RWPE1 (cell line): ENCODE measurements around the gene NRP1.
"Not testable (repeated sequence)": the region's sequence is repeated elsewhere in the genome, so short reads cannot be mapped to it uniquely, and the experiment has no call there.

Source experiments
- CTCF ChIA-PET: fragments of 350-600 bp; sonication (Branson Sonifier 250); formaldehyde crosslinking; extraction: SDS; loops from one replicate; lab custom pipeline; 2021; lab: Yijun Ruan, JAX
- POLR2A ChIA-PET: fragments of 400-600 bp; formaldehyde crosslinking; extraction: SDS; loops from one replicate; lab custom pipeline; 2020; ENCODE audit warnings: antibody characterized with exemption; ENCODE audit not compliant: low non-redundant PET; lab: Yijun Ruan, JAX
- DNase-seq: peaks from one replicate; pipeline ENCODE4 v3.0.0; 2012; ENCODE audit warnings: low spot score
- H3K27ac ChIP-seq: fragments of 450-650 bp; 2 replicates; pipeline ENCODE4 v1.5.1; 2017
- TF ChIP-seq, protein P1 (sequence below): fragments of 450-650 bp; conservative IDR thresholded peaks from 2 replicates; pipeline ENCODE4 v1.5.1; 2017; ENCODE audit warnings: low read depth, mild to moderate bottlenecking

NRP1 gene

DNA sequence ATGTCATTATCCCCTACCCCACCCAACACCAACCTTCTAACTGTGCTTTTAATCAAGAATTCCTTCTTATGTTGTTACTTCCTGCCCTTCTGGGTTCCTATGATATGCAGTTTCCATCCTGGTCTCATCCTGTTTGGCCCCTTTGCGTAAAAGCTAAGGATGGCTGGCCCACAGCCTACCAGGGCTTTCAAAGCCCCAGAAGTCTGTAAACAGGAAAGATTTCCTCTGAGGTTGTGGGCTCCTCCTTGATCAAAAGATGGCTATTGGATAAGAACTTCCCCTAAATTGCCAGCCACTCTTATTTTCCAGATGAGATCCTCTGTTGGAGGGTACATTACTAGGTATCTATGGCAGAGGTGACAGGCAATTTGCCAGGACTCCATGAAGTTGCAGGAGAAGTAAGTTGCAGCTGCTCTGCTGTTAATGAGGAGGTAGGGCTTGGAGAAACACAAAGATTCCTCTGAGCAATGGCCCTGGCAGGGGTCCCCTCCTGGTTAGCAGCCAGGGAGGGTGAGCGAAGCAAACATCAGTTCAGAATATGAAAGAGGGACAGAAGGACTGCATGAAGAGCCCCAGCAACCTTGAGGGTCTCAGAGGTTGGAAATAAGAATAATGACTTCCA lies 32.1 kb downstream of the NRP1 start:
- CTCF ChIA-PET = interaction anchor here (0.7 kb wide), 1 partner anchor 108 kb away, joined by 3 read pairs; no protein-coding TSS in a partner anchor
- TF ChIP-seq, protein P1, sequence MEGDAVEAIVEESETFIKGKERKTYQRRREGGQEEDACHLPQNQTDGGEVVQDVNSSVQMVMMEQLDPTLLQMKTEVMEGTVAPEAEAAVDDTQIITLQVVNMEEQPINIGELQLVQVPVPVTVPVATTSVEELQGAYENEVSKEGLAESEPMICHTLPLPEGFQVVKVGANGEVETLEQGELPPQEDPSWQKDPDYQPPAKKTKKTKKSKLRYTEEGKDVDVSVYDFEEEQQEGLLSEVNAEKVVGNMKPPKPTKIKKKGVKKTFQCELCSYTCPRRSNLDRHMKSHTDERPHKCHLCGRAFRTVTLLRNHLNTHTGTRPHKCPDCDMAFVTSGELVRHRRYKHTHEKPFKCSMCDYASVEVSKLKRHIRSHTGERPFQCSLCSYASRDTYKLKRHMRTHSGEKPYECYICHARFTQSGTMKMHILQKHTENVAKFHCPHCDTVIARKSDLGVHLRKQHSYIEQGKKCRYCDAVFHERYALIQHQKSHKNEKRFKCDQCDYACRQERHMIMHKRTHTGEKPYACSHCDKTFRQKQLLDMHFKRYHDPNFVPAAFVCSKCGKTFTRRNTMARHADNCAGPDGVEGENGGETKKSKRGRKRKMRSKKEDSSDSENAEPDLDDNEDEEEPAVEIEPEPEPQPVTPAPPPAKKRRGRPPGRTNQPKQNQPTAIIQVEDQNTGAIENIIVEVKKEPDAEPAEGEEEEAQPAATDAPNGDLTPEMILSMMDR = no peak
- no peak overlapping the region for H3K27ac ChIP-seq
- DNase-seq = no peak
- POLR2A ChIA-PET = no interaction called here

DNA sequence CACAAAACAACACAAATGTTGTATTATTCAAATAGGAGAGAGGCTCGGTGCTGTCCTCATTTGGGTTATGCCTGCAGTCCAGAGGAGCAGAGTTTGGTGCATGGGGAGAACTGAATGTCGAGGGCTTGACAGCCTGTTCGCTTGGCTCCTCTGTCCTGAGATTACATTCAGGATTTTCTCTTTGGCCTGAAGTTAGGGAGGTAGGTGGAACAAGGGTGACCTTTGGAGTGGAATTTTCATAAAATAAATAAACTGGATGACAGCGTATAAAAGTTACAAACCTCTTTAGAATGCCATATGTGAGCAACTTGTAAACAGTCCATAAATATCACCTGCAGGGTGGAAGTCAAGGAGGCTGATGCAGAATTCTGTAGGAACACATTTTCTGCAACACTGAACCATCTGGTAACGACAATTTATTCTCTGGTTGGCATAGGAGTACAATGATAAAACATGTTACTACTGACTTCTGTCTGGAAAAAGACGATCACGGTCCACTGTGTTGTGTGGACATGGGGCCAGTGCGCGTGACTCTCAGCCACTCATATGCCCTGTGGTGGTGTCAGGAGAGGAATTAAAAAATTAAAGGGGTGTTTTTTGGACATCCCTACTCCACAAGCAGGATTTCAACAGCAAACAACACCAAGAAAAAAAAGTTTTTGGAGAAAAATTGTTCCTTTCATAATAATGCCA lies 33.2 kb downstream of the NRP1 start:
- no peak for DNase-seq
- POLR2A ChIA-PET = no interaction called here
- CTCF ChIA-PET = no interaction called here
- H3K27ac ChIP-seq = no peak overlapping the region
- TF ChIP-seq, protein P1 = no peak

DNA sequence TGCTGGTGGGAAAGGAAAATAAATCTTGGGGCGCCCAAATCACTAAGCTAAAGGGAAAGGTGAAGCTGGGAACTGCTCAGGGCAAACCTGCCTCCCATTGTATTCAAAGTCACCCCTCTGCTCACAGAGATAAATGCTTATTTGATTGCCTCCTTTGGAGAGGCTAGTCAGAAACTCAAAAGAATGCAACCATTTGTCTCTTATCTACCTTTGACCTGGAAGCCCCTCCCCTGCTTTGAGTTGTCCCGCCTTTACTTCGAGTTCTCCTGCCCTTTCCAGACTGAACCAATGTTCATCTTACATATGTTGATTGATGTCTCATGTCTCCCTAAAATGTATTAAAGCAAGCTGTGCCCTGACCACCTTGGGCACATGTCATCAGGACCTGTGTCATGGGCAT lies 33.9 kb downstream of the NRP1 start:
- DNase-seq, POLR2A ChIA-PET, CTCF ChIA-PET, H3K27ac ChIP-seq: not testable (repeated sequence)

DNA sequence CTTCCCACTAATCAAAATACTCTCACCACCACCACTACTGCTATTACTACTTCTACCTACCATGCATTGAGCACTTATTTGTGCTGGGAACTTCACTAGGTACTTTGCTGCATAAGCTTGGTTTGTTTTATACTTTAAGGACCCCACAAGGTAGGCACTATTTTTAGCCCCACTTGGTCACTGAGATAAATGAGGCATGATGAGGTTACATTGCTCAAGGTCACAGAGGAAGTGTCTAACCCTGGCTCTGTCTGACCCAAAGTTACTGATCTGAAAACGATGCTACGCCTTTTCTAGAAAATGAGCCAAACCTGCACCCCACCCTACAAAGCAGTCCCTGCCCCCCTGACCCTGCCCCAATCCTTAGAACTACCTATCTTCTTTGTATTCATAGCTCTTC lies 35.6 kb downstream of the NRP1 start:
- TF ChIP-seq, protein P1 = no peak
- DNase-seq = no peak
- H3K27ac ChIP-seq = peak overlapping the region; percentile 16; the same call in 1 of the 2 replicates
- ChIA-PET CTCF (interaction anchor here (0.7 kb wide), 1 partner anchor 1349 kb away, joined by 3 read pairs; no protein-coding TSS in a partner anchor), POLR2A (no interaction called here)

DNA sequence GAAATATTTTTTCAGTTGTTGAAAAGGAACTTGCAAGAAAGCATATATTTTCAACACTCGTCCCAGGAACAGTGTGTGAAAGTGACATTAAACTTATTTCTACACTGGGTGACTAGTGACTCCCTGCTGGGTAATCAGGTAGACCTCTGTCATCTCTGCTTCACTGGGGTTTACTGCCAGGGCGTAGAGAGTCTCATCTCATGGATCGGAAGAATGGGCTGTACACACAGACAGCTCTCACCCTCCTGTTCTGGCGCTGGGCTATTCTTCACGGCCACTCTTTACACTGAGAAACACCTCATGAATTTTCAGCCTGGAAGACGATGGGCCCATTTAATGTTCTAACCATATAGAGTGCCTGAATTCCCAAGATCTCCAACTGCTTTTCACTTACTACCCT lies 36.4 kb downstream of the NRP1 start:
- no peak overlapping the region for H3K27ac ChIP-seq
- ChIA-PET POLR2A (no interaction called here), CTCF (no interaction called here)
- TF ChIP-seq, protein P1 = no peak
- no peak for DNase-seq

DNA sequence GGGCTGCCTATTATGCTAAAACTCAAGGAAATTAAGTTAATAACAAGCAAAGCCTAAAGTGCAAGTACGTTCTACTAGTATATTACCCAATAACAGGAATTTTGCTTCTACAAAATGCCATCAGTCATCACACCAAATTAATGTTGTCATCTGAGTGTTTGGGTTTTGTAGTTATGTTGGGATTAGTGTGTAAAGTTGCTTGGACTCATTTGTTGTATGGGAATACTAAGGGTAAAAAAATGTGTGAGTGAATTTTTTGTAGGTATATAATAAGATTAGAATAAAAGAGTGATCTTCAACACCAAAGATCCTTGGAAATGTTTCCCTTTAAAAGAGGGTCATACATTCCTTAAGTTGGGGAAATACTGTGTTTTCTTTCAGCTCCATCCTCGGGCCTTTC lies 38.6 kb downstream of the NRP1 start:
- H3K27ac ChIP-seq = no peak overlapping the region
- TF ChIP-seq, protein P1 = no peak
- CTCF ChIA-PET = no interaction called here
- no peak for DNase-seq
- POLR2A ChIA-PET = interaction anchor here (0.5 kb wide), 1 partner anchor 541 kb away, joined by 3 read pairs; no protein-coding TSS in a partner anchor
